NT2/D1 (cell line): ENCODE measurements around the gene ENO1.

Experiments used
- DNase-seq: peaks from one replicate; pipeline ENCODE4 v3.0.0-alpha.2; 2011; ENCODE audit warnings: low read depth, low spot score
- H3K27me3 ChIP-seq: 2 replicates; pipeline ENCODE4 v1.6.0; 2011; ENCODE audit warnings: mild to moderate bottlenecking; ENCODE audit not compliant: insufficient read length, insufficient read depth
- H3K36me3 ChIP-seq: 2 replicates; pipeline ENCODE4 v1.6.1; 2011; ENCODE audit warnings: mild to moderate bottlenecking, low read length, mixed read lengths; ENCODE audit not compliant: insufficient read depth, insufficient read length
- H3K4me1 ChIP-seq: 2 replicates; pipeline ENCODE4 v1.5.1; 2011; ENCODE audit not compliant: insufficient read depth, insufficient read length
- H3K4me3 ChIP-seq: 2 replicates; pipeline ENCODE4 v1.5.1; 2011; ENCODE audit warnings: low read depth; ENCODE audit not compliant: insufficient read length
- H3K9ac ChIP-seq: 2 replicates; pipeline ENCODE4 v1.6.0; 2011; ENCODE audit warnings: low read depth; ENCODE audit not compliant: insufficient read length
- H3K9me3 ChIP-seq: 2 replicates; pipeline ENCODE4 v1.5.1; 2011; ENCODE audit warnings: mild to moderate bottlenecking, low read length; ENCODE audit not compliant: insufficient read depth
- SUZ12 ChIP-seq: IDR thresholded peaks from 2 replicates; pipeline ENCODE4 v1.6.1; 2011; ENCODE audit not compliant: insufficient read length, insufficient read depth; ENCODE audit errors: extremely low read depth
- YY1 ChIP-seq: IDR thresholded peaks from 2 replicates; pipeline ENCODE4 v1.6.1; 2011; ENCODE audit not compliant: insufficient read length, insufficient read depth
- ZNF274 ChIP-seq: IDR thresholded peaks from 2 replicates; pipeline ENCODE4 v1.6.1; 2011; ENCODE audit warnings: mild to moderate bottlenecking, low read depth, low read length

The ENO1 gene

DNA sequence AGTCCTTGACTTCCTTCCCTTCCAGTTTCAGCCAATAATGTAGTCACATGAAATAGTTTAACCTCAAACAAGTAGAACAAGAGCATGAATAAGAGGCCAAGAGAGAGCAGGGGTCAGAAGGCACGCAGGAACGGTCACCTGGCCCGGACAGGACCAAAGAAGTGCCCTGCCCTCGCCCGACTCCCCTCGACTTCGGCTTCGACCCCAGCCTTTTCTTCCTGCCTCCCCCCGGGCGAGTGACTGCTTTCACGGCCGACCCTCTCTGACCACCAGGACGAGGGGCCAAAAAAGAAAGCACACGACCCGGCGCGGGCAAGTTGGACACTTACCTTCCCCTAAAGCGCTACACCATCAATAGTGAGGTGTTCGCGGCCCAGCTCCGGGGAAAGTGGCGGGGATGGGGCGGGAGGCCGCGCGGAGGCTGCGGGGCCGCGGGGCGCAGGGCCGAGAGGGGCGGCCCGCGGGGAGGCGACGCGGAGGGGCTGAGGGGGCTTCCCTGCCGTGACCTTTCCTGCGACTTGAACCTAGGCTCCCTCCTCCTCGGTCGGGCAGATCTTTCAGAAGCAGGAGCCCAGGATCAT is 61.6 kb downstream of the ENO1 start:
- peak overlapping the region; percentile 90 for H3K9ac ChIP-seq
- no peaks in the 10 kb centered on the region for H3K36me3 ChIP-seq
- DNase-seq: no peak
- TF ChIP-seq ZNF274 (no peak), YY1 (no peak), SUZ12 (no peak)
- H3K4me1 ChIP-seq: no peaks in the 10 kb centered on the region
- no peaks in the 10 kb centered on the region for H3K27me3 ChIP-seq
- H3K9me3 ChIP-seq: no peaks in the 10 kb centered on the region
- peak overlapping the region; percentile 66 for H3K4me3 ChIP-seq

DNA sequence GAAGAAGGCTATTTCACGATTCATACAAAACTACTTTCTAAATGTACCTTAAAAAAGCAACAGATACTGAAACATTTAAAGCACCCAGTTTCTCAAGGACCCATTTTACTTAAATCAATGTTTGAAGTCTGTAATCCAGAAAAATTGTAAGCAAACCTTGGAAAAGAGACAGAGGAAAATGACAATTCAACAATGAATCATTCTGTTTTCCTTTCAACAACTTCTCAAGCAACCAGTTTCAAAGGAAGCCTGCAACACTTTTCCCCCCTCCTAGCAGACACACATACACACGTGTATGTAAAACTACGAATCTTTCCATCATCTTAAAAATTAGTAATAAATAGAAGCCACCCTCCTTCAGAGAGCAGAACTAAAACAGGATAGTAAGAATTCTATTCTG is 62.2 kb downstream of the ENO1 start:
- DNase-seq: no peak
- peak overlapping the region; percentile 90 for H3K9ac ChIP-seq
- TF ChIP-seq YY1: no peak
- TF ChIP-seq ZNF274: no peak
- TF ChIP-seq SUZ12: no peak
- H3K9me3 ChIP-seq: no peaks in the 10 kb centered on the region
- no peaks in the 10 kb centered on the region for H3K36me3 ChIP-seq
- peak overlapping the region; percentile 66 for H3K4me3 ChIP-seq
- H3K27me3 ChIP-seq: no peaks in the 10 kb centered on the region
- H3K4me1 ChIP-seq: peaks cover 2% of the 10 kb centered on the region

DNA sequence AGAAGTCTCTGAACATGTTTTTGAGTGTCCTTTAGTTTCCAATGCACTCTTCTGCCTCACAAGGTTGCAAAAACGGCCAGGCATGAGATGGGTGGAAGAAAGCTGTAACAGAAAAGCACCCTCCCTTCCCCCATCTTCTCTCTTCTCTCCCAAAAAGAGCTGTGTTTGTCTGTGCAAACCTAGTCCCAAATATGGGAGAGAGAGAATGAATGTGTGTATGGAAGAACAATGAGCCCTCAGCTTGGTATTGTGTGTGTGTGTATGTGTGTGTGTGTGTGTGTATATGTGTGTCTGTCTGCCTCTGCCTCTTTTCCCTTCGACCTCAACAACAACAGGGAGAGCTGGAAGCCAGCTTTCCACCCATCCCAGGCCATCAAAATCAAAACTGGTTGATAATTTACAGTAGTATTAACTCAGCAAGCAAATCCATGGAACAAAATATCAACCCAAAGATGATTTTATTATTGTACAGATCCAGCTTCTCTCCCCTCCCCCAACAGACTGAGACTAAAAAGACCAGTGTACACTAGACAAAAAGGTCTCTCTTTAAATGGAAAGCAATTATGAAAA is 62.8 kb downstream of the ENO1 start:
- Histone ChIP-seq H3K4me1 (peaks cover 2% of the 10 kb centered on the region), H3K9ac (peak overlapping the region; percentile 90), H3K4me3 (peak overlapping the region; percentile 66), H3K27me3 (no peaks in the 10 kb centered on the region), H3K36me3 (no peaks in the 10 kb centered on the region), H3K9me3 (no peaks in the 10 kb centered on the region)
- no peak for DNase-seq
- no peak for TF ChIP-seq SUZ12
- TF ChIP-seq YY1: no peak
- no peak for TF ChIP-seq ZNF274

DNA sequence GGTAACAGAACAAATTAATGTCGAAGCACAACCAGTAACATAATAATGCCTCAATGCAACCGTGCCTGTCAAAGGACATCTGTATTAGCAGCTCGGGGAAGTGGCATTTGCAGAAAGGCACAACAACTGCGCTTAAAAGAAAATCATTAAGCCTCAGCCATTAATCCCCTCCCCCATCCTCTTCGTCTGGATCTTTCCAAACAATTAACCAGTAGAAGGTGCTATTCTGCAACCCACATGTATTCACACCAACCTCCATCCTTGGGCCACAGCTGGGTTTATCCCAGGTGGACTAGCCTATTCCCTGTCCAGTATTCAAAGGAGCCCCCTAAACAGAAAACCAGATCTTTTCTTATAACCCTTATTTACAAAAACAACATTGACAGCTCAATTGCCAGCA is 63.6 kb downstream of the ENO1 start:
- no peak overlapping the region for H3K9ac ChIP-seq
- TF ChIP-seq ZNF274: no peak
- TF ChIP-seq SUZ12: no peak
- no peak for TF ChIP-seq YY1
- no peak for DNase-seq

DNA sequence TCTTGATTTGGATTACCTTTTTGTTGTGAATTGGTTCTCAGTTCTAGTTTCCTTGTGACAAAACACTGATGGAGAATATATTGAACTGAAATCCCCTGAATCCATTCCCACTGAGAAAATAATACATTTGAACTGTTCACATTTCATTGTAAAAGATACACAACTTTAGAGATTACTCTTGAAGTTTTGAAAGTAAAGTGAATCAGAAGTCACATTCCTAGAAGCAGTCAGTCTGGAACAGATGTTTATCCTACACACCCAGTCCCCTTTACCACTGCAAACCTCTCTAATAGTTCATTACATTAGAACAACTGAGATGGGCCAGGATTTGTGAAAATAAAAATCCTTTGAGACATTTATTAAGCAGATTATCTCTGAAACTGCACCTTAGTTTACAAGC is 64.5 kb downstream of the ENO1 start:
- no peak for TF ChIP-seq SUZ12
- TF ChIP-seq ZNF274: no peak
- no peak for TF ChIP-seq YY1
- Histone ChIP-seq H3K9me3 (no peaks in the 10 kb centered on the region), H3K4me1 (peaks cover 2% of the 10 kb centered on the region), H3K27me3 (no peaks in the 10 kb centered on the region), H3K4me3 (no peak overlapping the region), H3K36me3 (no peaks in the 10 kb centered on the region), H3K9ac (no peak overlapping the region)
- DNase-seq: no peak

More for the DNA sequence above, 63.6 kb downstream of the ENO1 start:
- H3K4me1 ChIP-seq: peaks cover 2% of the 10 kb centered on the region
- no peaks in the 10 kb centered on the region for H3K36me3 ChIP-seq
- H3K9me3 ChIP-seq: no peaks in the 10 kb centered on the region
- no peak overlapping the region for H3K4me3 ChIP-seq
- H3K27me3 ChIP-seq: no peaks in the 10 kb centered on the region

DNA sequence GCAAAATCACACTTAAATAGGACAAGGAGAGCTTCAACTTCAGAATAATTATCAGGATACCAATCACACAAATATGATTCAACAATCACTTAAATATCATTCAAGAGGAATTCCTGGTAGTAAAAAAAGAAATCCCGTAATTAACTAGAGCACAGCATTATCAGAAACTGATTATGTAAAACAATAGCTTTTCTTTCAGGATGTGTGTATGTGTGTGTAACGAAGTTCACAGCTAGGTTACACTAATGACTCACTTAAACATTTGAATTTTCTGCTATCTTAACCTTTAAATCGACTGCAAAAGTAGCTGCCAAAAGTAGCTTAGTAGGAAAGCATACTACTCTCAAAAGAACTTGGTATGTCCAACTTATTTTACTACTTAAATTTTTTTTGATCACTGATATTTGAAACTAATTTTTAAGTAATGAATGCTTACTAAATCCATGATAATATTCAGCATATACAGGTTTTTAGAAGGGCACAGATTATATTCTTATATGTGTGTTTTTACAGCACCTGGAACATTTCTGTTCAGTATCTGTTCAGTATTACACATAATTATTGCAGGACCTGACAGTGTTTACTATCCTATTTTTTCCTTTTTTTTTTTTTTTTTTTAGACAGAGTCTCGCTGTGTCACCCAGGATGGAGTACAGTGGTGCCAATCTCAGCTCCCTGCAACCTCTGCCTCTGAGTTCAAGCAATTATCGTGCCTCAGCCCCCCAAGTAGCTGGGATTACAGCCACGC is 65.3 kb downstream of the ENO1 start:
- TF ChIP-seq YY1 (no peak), SUZ12 (no peak), ZNF274 (no peak)
- Histone ChIP-seq H3K4me1 (peaks cover 2% of the 10 kb centered on the region), H3K9me3 (no peaks in the 10 kb centered on the region), H3K27me3 (no peaks in the 10 kb centered on the region), H3K36me3 (no peaks in the 10 kb centered on the region), H3K4me3 (no peak overlapping the region), H3K9ac (no peak overlapping the region)
- no peak for DNase-seq

DNA sequence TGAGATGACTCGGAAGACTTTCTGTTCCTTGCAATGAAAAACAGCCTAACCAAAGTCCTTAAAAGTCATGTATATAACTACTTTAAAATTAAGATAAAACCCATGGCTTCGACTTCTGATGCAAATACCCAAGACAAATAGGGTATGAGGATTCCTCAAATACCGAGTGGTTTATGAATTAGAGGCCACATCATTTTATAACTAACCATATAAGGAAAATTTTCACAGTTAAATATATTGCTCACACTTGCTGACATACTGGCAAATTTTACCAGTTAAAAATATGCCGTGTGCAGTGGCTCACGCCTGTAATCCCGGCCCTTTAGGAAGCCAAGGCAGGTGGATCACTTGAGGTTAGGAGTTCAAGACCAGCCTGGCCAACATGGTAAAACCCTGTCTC is 66.4 kb downstream of the ENO1 start:
- peaks cover 2% of the 10 kb centered on the region for H3K4me1 ChIP-seq
- H3K9ac ChIP-seq: no peak overlapping the region
- DNase-seq: no peak
- no peaks in the 10 kb centered on the region for H3K27me3 ChIP-seq
- H3K36me3 ChIP-seq: no peaks in the 10 kb centered on the region
- no peaks in the 10 kb centered on the region for H3K9me3 ChIP-seq
- TF ChIP-seq ZNF274: no peak
- TF ChIP-seq YY1: no peak
- no peak for TF ChIP-seq SUZ12
- H3K4me3 ChIP-seq: no peak overlapping the region
